ENCODE measurements around the gene MVD.
A peak's percentile ranks its signal among the peaks of the same experiment; 100 is the strongest.

MVD gene

GRCh38 chr16:88662843-88663606 lies at the start of gene MVD:
MVD (minus strand) TSS chr16:88663091; CDS start chr16:88663080, 11 bp downstream.
- FAIRE-seq = peak; percentile 96

GRCh38 chr16:88712362-88712979 lies 49.6 kb upstream of the MVD start:
- no peak for FAIRE-seq

GRCh38 chr16:88711750-88712340 lies 49.0 kb upstream of the MVD start:
- FAIRE-seq = no peak

GRCh38 chr16:88710556-88710955 lies 47.7 kb upstream of the MVD start:
- FAIRE-seq = no peak

- FAIRE-seq = no peak
Measured at GRCh38 chr16:88706965-88707826, 44.3 kb upstream of the MVD start.

- FAIRE-seq = no peak
Measured at GRCh38 chr16:88706229-88706964, 43.5 kb upstream of the MVD start, which contains the start of the genes CTU2 and RNF166. CTU2 (plus strand) TSS chr16:88706503; CDS start chr16:88706531, 28 bp downstream. RNF166 (minus strand) TSS chr16:88706408; CDS start chr16:88706325, 83 bp downstream.

GRCh38 chr16:88705801-88706228 lies 42.9 kb upstream of the MVD start:
- no peak for FAIRE-seq

GRCh38 chr16:88705076-88705684 lies 42.3 kb upstream of the MVD start:
- FAIRE-seq = no peak

- no peak for FAIRE-seq
Measured at GRCh38 chr16:88703486-88704309, 40.8 kb upstream of the MVD start.

GRCh38 chr16:88702371-88703210 lies 39.7 kb upstream of the MVD start:
- no peak for FAIRE-seq

GRCh38 chr16:88701581-88702370 lies 38.9 kb upstream of the MVD start:
- FAIRE-seq = no peak

- FAIRE-seq = no peak
Measured at GRCh38 chr16:88700636-88701482, 38.0 kb upstream of the MVD start.

GRCh38 chr16:88700322-88700635 lies 37.4 kb upstream of the MVD start:
- FAIRE-seq = no peak

- FAIRE-seq = no peak
Measured at GRCh38 chr16:88699180-88699579, 36.3 kb upstream of the MVD start.

- FAIRE-seq = no peak
Measured at GRCh38 chr16:88698646-88699045, 35.8 kb upstream of the MVD start.

GRCh38 chr16:88697831-88698615 lies 35.1 kb upstream of the MVD start:
- FAIRE-seq = no peak

- FAIRE-seq = no peak
Measured at GRCh38 chr16:88697116-88697830, 34.4 kb upstream of the MVD start.
